Prostate gland (tissue), 2 donors: Measurements from ENCODE around the gene SESN1. TPM values are rescaled to one million over a fixed set of nuclear protein-coding genes. Genes with fewer than 3 reads are reported as not detected.
A peak's percentile ranks its signal among the peaks of the same experiment; 100 is the strongest.

Experiments
- DNase-seq: peaks from one replicate; pipeline ENCODE4 v3.0.0-alpha.2; 2019; ENCODE audit warnings: low spot score
- H3K27ac ChIP-seq, 2 donors: fragments of 200-600 bp; sonication (generic); 2 replicates each; pipeline ENCODE4 v1.5.1; 2017 to 2019
- H3K27me3 ChIP-seq: fragments of 200-600 bp; sonication (generic); replicated peaks from 2 replicates; pipeline ENCODE4 v1.5.1; 2019; ENCODE audit not compliant: insufficient read depth
- H3K36me3 ChIP-seq, 2 donors: fragments of 200-600 bp; sonication (generic); 1 replicate in 1 of 2; 2 replicates in 1 of 2; pipeline versions ENCODE4 v1.5.1 to v1.8.1; 2017 to 2019
- H3K4me1 ChIP-seq: fragments of 200-600 bp; sonication (generic); replicated peaks from 2 replicates; pipeline ENCODE4 v1.5.1; 2019
- H3K4me3 ChIP-seq, 2 donors: fragments of 200-600 bp; sonication (generic); 2 replicates each; pipeline ENCODE4 v1.5.1; 2017 to 2019
- H3K9me3 ChIP-seq: fragments of 200-600 bp; sonication (generic); 2 replicates; pipeline ENCODE4 v1.5.1; 2017
- POLR2A ChIP-seq: fragments of 450-650 bp; IDR thresholded peaks from one replicate; pipeline ENCODE4 v1.6.1; 2016; ENCODE audit warnings: antibody characterized with exemption, mild to moderate bottlenecking
- POLR2AphosphoS5 ChIP-seq: sonication (generic); formaldehyde crosslinking; IDR thresholded peaks from one replicate; pipeline ENCODE4 v1.6.1; 2017; ENCODE audit warnings: antibody characterized with exemption
- WGBS: methylation state at CpG from one replicate; pipeline ENCODE4 v1.1.5; 2018; 5-methylcytosine and 5-hydroxymethylcytosine counted together
- intact Hi-C: fragments of 100-400 bp; cut with DNase I; formaldehyde crosslinking; loops from one replicate; pipeline ENCODE4 v1.14.2; 2022
- total RNA-seq, 2 donors: library from RNA; depleted of rRNA; stranded (reverse); fragments of >200 nt; gene quantifications; one replicate each; pipeline ENCODE4 v1.1.0, GENCODE V29; 2016
- TF ChIP-seq, protein P1 (sequence below), 4 experiments: fragments of 200-600 bp in 2 of 4; fragments of 450-650 bp in 2 of 4; sonication (generic) in 2 of 4; IDR thresholded peaks; 1 replicate in 3 of 4; 2 replicates in 1 of 4; pipeline ENCODE4 v1.5.1; 2016 to 2019; ENCODE audit warnings: antibody characterized with exemption in 4 of 4, mild to moderate bottlenecking in 2 of 4, moderate library complexity in 2 of 4

The SESN1 gene
- total RNA-seq, 2 donors from 2014 or later = 92.2 to 140 TPM

DNA sequence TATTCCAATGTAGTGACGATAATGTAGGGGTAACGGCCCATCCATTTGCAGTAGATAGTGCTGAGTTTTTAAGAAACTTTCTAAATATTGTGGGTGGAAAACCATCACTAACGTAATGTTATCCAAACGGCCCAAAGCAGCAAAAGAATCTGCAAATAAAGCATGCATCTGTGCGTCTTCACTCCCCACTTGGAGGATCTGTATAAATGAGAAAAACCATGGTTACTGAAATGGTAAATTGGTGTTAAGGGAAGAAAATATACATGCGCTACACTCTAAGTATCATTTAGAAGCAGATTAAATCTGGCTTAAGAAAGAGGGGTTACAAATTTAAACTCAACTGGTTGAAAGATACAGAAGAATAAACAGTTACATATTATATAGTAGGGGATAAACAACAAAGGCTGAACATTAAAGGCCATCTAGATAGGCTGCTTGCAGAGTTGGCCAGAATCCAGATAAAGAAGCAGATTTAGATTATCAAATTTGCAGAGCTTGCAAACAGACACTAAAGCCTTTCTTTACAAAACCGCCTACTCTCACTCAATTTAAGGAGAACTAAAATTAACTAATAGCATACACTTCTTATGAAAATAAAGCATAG lies 93.3 kb downstream of the SESN1 start:
- TF ChIP-seq POLR2A = no peak
- TF ChIP-seq POLR2AphosphoS5 = no peak
- TF ChIP-seq, protein P1, sequence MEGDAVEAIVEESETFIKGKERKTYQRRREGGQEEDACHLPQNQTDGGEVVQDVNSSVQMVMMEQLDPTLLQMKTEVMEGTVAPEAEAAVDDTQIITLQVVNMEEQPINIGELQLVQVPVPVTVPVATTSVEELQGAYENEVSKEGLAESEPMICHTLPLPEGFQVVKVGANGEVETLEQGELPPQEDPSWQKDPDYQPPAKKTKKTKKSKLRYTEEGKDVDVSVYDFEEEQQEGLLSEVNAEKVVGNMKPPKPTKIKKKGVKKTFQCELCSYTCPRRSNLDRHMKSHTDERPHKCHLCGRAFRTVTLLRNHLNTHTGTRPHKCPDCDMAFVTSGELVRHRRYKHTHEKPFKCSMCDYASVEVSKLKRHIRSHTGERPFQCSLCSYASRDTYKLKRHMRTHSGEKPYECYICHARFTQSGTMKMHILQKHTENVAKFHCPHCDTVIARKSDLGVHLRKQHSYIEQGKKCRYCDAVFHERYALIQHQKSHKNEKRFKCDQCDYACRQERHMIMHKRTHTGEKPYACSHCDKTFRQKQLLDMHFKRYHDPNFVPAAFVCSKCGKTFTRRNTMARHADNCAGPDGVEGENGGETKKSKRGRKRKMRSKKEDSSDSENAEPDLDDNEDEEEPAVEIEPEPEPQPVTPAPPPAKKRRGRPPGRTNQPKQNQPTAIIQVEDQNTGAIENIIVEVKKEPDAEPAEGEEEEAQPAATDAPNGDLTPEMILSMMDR (IDR thresholded peaks at IDR 0.05) = no peak
- Histone ChIP-seq H3K27me3 (no peaks in the 10 kb centered on the region), H3K4me1 (peaks cover 9% of the 10 kb centered on the region), H3K36me3 (peaks cover 0 to 3% of the 10 kb centered on the region in 2 donors), H3K9me3 (no peaks in the 10 kb centered on the region), H3K27ac (peak overlapping the region; percentile 77 to 81), H3K4me3 (peak overlapping the region in 1 of 2 donors; percentile 7)
- intact Hi-C loops = loop anchor here (5.0 to 10.0 kb wide), 2 partner anchors 73 to 381 kb away; partner anchors contain the start of gene CD164
- WGBS = 74% methylated on average over 7 of the region's 7 CpGs
- no peak for DNase-seq

DNA sequence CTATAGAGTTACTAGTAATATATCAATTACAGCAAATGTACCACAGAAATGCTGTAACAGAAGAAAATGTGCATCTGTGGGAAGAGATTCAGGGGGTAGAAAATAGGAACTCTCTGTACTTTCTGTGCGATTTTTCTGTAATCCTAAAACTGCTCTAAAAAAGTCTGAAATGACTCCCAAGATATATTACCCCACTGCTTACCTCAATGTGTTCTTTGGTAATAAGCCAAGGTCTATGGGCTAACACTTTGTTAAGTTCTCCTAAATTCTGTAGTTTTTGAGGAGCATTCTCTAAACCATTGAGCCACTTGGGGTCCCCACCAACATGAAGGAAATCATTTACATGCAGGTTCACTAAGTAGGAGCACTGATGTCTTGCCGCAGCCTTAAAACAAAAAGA lies 94.4 kb downstream of the SESN1 start:
- DNase-seq = no peak
- Histone ChIP-seq H3K4me3 (no peak overlapping the region), H3K4me1 (peaks cover 9% of the 10 kb centered on the region), H3K27me3 (no peaks in the 10 kb centered on the region), H3K9me3 (no peaks in the 10 kb centered on the region), H3K36me3 (peaks cover 0 to 3% of the 10 kb centered on the region in 2 donors), H3K27ac (no peak overlapping the region)
- TF ChIP-seq POLR2AphosphoS5 = no peak
- TF ChIP-seq POLR2A = no peak
- TF ChIP-seq, protein P1 (IDR thresholded peaks at IDR 0.05) = no peak
- WGBS = 67% methylated on average over 2 of the region's 2 CpGs
- intact Hi-C loops = loop anchor here (5.0 to 10.0 kb wide), 2 partner anchors 75 to 382 kb away; partner anchors contain the start of gene CD164

DNA sequence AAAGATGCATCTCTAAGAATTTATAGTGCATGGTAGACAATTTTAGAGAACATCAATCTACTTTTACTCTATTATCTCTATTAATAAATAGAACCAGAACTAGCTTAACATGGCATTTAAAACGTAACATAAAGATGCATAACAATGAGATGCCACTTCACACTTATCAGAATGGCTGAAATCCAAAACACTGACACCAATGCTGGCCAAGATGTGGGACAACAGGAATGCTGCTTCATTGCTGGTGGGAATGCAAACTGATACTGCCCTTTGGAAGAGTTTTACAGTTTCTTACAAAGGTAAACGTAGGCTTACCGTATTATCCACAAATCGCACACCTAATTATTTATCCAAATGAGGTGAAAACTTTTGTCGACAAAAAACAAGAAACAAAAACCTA lies 95.2 kb downstream of the SESN1 start:
- WGBS = 85% methylated on average over 5 of the region's 5 CpGs
- intact Hi-C loops = no loop called here

DNA sequence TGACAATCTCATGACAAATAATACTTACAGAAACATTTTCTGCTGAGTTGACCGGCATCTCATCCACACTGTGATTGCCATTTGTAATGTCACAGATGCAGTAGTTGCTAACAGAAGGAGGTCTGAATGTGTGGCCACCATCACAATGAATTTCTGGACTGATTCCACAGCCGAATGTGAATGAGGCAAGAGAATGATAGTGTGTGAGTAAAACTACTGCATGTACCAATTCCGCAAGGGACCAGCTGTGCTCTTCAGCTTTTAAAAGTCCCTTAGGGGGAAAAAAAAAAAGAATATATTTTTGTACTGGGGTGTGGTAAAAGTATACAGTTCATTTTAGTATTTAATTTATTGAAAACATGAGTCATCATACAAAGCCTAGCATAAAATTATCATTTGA lies 96.2 kb downstream of the SESN1 start:
- H3K27me3 ChIP-seq = no peaks in the 10 kb centered on the region
- no peaks in the 10 kb centered on the region for H3K9me3 ChIP-seq
- H3K36me3 ChIP-seq = peaks cover 0 to 3% of the 10 kb centered on the region in 2 donors
- no peak for DNase-seq
- H3K4me1 ChIP-seq = peaks cover 9% of the 10 kb centered on the region
- TF ChIP-seq, protein P1 (IDR thresholded peaks at IDR 0.05) = no peak
- no peak for TF ChIP-seq POLR2AphosphoS5
- no peak for TF ChIP-seq POLR2A
- H3K27ac ChIP-seq = no peak overlapping the region
- no peak overlapping the region for H3K4me3 ChIP-seq
- 77% methylated on average over 3 of the region's 3 CpGs for WGBS
- intact Hi-C loops = no loop called here

More for the DNA sequence above, 95.2 kb downstream of the SESN1 start:
- H3K36me3 ChIP-seq = peaks cover 0 to 3% of the 10 kb centered on the region in 2 donors
- peaks cover 9% of the 10 kb centered on the region for H3K4me1 ChIP-seq
- no peak overlapping the region for H3K4me3 ChIP-seq
- TF ChIP-seq POLR2AphosphoS5 (no peak), POLR2A (no peak)
- TF ChIP-seq, protein P1 (IDR thresholded peaks at IDR 0.05) = no peak
- no peaks in the 10 kb centered on the region for H3K9me3 ChIP-seq
- no peak overlapping the region for H3K27ac ChIP-seq
- DNase-seq = no peak
- no peaks in the 10 kb centered on the region for H3K27me3 ChIP-seq

DNA sequence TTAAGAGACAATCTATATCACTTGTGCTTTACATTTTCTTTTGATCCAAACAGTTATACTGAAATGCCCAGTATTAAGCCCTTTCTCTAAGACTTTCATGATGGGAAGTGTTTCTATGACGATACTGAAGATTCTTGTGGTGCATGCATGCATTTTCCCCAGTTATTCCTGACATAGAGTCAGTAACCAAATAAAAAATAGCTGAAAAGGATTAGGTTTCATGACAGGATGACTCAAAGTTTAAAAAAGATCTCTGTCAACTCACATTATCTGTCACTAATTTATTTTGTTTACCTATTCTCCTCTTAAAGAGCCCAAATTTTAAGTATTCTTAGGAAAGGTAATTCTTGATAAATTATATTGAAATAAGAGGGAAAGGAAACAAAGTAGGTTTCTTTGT lies 98.4 kb downstream of the SESN1 start:
- H3K27ac ChIP-seq = no peak overlapping the region
- intact Hi-C loops = no loop called here

More for the DNA sequence above, 98.4 kb downstream of the SESN1 start:
- DNase-seq = no peak
- Histone ChIP-seq H3K36me3 (peaks cover 0 to 3% of the 10 kb centered on the region in 2 donors), H3K4me1 (no peaks in the 10 kb centered on the region), H3K4me3 (no peak overlapping the region), H3K9me3 (no peaks in the 10 kb centered on the region), H3K27me3 (no peaks in the 10 kb centered on the region)
- no peak for TF ChIP-seq POLR2A
- TF ChIP-seq, protein P1 (IDR thresholded peaks at IDR 0.05) = no peak
- TF ChIP-seq POLR2AphosphoS5 = no peak
- 78% methylated on average over 1 of the region's 1 CpG for WGBS
